IPS-NIHi11 (cell line): ENCODE measurements around the gene GLCCI1.
"Not testable (repeated sequence)": the region's sequence is repeated elsewhere in the genome, so short reads cannot be mapped to it uniquely, and the experiment has no call there.

Experiments used
- DNase-seq: peaks from one replicate; pipeline ENCODE4 v3.0.0; 2012; ENCODE audit warnings: mixed read lengths, low spot score

Gene GLCCI1

DNA sequence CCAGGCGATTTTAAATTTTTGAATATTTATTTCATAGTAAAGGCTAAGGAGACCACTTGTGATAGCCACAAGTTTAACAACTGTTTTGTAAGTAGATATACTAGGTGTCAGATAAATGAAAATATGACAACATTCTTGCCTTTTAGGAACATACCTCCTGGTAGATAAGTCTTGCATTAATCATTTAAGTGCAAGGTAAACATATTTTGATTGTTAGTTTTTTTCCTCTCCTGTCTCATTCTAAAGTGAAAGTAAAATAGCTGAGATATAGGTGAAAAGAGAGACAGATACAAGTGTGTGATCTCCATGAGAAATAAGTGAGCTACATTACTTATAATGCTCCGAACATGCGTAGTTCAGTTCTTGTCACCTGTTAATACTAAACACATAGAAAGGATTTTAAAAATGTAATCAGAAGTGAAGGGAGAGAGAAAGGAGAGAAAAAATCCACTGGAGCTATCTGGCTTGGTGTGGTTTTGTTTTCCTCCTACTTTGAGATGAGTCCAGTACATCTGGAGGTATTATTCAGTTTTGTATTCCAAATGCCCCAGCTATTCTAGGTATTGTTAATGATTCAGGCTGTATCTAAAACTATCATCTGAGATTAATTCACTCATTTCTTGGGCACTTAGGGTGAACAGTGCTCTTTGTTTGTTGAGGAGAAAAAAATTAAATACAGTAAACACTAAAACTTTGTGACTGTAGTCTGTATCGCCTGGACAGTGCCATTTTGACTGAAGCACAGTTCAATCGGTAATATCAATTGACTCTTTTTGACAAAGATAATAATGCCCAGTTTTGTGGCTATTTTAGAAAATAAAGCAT lies 21.2 kb downstream of the GLCCI1 start:
- DNase-seq = no peak

DNA sequence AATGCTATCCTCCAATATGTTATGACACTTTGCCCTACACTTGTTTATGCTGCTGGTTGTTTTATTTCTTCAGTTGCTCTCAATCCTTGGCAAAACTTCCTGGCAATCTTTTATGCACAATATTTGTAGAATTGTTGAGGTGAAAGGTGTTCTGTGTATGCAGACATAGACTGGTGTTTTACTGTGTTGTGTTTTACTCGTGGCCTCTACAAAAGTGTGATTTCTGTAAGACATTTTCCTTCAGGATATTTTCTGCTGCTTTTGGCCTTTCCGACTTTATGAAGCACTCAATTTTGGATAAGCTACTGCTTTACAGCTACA lies 21.8 kb downstream of the GLCCI1 start:
- no peak for DNase-seq

DNA sequence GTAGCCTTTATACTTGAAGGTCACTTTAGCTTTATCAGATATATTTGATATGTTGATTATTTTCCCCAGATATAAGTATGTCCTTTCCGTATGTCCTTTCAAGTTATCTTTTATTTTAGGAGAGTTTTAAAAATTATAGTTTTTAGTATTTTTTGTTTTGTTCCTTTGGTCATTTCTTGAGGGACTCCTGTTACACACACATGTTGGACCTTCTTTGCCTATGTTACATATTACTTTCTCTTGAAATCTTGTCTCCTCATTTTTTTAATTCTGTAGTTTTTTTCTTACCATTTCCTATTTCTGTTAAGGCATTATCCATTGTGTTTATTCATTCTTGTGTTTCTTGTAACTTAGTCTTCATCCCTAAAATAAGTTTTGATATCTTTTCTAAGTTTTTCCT lies 23.9 kb downstream of the GLCCI1 start:
- no peak for DNase-seq

DNA sequence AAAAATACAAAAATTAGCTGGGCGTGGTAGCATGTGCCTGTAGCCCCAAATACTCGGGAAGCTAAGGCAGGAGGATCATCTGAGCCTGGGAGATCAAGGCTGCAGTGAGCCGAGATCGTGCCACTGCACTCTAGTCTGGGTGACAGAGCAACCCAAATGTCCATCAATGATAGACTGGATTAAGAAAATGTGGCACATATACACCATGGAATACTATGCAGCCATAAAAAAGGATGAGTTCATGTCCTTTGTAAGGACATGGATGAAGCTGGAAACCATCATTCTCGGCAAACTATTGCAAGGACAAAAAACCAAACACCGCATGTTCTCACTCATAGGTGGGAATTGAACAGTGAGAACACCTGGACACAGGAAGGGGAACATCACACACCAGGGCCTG lies 26.8 kb downstream of the GLCCI1 start:
- DNase-seq = not testable (repeated sequence)

DNA sequence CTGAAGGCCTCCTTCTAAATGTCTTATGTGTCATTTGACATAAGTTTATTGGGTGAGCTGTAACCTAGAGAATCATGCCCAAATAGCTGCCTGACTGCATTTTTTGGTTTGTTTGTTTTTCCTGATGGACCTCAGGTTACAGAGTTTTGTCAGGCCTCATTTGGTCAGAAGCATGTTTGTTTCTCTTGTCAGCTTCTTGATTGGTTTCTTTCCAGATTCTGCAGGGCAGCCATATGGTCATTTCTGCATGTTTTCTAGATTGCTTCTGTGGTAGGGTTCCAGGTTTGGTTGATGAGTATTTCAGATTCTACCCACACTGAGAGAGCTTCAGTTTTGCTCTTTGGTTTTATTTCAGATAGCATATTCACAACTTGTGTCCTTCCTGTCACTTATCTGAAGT lies 28.0 kb downstream of the GLCCI1 start:
- peak; percentile 18 for DNase-seq

DNA sequence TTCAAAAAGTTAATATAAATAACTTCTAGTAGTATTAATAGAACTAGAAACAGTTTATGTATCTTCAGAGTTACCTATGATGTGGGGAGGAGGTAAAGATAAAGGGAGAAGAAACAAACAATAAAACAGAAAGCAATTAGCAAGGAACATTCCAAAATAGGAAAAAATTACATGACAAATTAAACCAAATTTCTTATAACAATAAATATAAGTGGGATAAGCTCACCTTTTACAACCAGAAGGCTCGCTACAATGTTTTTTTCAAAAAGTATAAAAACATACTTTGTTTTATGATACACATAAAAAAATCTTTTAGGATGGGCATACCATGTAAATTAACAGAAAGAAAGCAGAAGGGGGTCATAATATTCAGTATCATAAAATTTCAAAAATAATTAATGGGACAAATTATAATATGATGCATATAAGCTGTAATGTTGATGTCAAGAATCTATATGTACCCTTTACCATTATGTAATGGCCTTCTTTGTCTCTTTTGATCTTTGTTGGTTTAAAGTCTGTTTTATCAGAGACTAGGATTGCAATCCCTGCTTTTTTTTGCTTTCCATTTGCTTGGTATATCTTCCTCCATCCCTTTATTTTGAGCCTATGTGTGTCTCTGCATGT lies 31.8 kb downstream of the GLCCI1 start:
- no peak for DNase-seq

DNA sequence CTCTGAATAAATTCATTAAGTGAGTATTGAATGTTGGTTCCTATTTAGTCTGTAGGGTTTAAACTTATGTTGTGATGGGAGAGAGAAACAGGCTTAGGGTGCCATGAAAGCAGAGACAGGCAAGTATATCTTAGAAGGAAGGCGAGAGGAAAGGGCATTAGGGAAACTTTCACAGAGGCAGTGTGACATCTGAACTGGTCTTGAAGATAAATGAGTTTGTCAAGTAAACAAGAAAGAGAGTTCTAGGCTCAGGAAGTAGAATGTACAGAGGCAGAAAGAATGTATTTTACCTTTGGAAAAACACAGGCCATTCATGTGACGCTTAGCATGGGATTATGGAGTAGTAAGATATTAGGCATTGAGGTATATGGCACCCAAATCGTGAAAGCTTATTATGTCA lies 34.5 kb downstream of the GLCCI1 start:
- no peak for DNase-seq

DNA sequence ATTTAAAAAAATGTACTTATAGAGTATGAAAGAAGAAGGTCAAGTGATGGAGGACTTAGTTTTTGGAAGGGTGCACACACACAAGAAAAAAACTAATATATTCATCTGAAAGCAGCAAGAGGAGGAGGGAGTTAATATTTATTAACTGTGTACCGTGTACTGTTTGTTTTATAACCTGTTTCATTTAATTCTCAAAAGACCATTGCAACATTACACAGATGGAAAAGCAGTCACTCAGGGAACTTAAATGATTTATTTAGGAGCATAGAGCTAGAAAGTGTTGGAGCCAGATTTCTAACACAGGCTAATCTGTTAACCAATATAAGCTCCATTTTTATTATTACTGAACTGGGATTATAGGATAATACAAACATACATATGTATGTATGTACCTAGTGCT lies 36.7 kb downstream of the GLCCI1 start:
- DNase-seq = no peak

DNA sequence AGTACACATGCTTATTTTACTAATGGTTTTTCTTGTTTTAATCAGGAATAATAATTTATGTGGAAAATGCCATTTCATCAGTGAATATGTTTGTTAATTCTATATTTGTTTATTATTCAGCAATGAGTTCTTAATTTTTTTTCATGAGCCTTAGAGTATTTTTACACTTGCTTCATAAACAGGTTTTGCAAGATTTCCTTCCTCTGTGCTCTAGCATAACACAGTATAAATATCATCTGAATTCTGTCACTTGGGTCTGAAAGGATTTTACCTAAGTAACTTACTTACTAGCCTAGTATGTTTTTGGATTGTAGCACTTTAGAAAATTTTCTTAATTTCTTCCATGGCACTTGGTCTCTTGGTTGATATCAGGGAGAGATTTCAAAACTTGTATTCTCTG lies 45.8 kb downstream of the GLCCI1 start:
- no peak for DNase-seq

DNA sequence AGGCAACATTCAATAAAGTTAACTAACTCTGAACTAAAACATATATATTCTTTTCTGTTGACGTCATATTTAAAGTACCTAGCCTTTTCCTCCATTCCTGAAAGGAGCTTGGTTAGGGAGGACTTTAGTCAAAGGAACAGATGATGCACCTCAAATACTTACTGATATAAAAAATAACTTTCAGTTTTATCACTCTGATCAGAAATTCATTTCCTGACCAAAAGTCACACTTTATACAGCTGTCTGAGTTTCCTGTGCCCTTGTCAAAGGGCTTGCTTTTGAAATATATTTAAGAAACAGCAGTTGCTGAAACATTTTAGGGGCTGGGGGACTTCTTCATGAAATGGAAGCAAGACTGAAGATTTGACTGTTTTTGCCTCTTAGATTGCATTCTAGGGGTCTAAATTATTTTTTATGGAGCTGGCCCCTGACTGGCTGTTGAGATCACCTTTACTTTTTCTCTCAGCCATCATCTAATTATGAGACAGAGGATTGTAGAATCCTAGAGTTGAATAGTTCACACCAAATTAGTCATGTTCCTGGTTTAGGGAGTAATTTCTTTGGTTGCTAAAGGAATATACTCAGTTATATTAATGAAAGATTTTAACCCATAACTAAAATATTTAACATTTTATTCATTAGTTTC lies 46.6 kb downstream of the GLCCI1 start:
- no peak for DNase-seq

DNA sequence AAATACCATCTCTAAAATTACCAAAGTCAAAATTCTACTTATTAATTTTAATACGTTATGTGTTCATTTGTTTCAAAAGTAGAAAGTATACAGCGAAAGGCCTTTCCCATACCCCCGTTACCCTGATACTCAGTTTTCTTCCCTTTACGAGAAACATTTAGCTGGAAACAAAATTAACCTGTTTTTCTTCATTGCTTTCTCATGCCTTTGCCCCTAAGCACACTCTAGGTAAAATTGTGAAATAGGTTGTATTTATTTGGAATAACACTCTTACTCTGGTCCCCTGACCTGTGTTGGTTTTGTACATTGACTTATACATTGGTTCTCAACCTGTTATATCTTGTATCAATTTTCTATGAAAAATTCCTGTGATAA lies 47.1 kb downstream of the GLCCI1 start:
- DNase-seq = no peak

DNA sequence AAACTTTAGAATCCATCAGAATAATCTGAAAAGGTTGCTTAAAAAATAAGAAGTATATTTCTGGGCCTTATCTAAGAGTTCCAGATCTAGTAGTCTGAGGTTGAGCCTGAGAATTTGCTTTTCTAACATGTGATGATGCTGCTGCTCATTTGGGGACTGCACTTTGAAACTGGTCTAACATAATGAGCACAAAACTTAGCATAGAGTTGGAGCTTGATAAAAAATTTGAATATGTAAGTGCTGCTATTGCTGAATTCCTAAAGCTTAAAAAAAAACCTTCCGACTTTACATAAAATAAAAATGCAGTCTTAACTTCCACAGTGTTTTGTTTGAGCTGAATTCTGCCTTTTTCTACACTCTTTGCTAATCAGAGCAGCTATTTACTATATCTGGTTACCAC lies 48.8 kb downstream of the GLCCI1 start:
- no peak for DNase-seq

DNA sequence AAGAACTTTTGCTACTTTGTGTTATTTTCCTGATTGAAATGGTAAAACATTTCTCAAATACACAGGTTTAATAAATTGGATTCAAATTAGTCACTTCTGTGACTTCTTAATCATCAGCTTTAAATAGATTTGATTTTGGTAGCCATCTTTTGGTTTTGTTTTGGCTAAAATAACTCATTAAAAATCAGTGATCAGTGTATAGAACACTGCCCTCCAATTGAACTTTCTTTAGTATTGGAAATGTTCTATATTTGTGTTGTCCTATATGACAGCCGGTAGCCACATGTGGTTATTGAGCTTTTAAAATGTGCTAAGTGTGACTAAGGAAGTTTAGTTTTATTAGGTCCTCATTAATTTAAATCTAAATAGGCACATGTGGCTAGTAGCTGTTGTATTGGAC lies 50.4 kb downstream of the GLCCI1 start:
- DNase-seq = no peak

DNA sequence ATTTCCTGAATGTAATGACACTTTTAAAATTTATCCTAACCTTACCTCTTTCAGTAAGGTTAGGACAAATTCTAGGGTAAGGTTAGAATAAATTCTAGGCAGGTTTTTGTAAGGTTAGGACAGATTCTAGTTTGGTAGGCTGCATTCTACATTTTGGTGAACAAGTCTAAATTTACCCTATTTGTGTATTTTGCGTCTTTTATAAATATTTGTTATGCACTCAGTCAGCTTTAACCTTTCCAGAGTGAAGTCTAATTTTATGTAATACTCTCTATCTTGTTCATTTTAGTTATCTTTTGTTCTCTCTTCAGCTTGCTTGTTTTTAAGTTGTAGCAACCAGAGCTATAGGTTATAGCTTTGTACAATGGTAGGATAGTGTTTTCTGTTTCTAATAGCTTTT lies 54.0 kb downstream of the GLCCI1 start:
- no peak for DNase-seq

DNA sequence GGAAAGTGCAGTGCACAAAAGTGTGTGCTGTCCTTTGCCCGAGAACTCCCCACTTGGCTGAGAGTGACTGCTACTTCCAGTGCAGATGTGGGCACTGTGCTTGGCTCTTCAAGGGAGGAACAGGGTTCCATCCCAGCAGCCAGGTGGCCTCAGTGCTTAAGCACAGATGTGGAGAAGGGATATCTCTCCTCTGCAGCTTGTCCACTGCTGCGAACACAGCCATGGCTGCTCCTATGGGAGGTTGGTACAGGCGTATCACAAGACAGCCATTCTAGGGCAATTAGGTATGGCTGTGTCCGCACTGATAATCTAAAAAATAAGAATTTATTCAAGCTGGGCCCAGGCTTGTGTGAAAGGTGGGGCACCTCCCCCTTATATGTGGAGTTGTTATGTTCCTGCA lies 66.6 kb downstream of the GLCCI1 start:
- no peak for DNase-seq

DNA sequence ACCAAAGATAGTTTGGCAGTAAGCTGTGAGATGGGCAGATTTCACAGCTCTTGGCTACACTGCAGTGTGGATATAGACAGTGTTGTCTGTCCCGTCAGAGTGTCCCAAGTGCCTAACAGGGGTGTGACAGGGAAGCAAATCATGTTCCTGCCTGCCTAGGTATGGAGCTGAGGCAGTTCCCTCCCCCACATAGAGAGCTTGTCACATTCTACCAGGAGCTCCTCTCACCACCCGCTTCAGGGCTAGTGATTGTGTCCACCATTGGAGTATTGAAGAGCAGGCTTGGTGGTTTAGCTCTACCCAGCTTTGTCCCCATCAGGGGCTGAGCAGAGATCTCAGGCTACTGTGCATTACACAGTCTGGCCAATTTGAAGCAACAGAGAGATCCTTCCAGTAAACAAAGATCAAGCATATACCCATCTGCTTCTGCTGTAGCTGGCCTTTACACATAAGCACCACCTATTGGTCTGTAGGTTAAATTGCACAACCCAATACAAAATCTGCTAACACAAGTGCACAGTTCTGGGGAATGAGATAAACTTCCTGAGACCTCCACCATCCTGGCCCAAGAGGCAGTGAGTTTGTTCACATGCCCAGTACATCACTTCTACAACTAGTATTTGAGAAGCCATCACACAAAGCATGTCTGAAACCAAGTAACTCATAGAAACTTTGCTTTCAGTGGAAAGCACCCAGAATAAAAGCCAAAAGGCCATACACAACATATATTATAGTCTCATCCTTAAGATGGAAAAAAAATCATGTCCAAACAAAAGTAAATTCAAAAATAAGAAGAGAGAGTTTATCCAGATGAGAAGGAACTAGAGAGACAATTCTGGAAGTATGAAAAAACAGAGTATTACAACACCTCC lies 67.3 kb downstream of the GLCCI1 start:
- peak; percentile 31 for DNase-seq

DNA sequence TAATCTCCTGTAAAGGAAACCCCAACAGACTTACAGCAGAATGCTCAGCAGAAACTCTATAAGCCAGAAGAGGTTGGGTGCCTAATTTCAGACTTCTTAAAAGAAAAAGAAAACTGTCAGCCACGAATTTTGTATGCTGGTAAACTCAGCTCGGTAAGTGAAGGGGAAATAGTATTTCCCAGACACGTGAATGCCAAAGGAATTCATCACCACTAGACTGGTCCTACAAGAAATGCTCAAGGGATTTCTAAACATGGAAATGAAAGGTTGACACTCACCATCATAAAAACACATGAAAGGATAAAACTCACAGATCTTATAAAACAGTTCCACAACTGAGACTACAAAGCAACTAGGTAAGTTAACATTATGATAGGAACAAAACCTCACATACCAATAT lies 68.6 kb downstream of the GLCCI1 start:
- DNase-seq = no peak

DNA sequence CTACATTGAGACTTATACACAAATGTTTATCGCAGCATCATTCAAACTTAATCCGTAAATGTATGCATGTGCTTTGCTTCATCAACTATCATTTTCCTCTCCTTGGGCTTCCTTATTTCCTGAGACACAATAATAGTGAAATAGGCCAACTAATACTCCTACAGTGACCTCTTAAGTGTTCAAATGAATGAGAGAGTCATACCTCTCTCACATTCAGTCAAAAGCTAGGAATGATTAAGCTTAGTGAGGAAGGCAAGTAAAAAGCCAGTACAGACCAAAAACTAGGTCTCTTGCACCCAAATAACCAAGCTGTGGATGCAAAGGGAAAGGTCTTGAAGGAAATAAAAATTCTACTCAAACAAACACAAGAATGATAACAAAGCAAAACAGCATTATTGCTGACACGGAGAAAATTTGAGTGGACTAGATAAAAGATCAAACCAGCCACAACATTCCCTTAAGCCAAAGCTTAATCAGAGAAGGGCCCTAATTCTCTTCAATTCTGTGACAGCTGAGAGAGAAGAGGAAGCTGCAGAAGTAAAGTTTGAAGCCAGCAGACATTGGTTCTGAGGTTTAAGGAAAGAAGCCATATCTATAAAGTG lies 72.3 kb downstream of the GLCCI1 start:
- DNase-seq = no peak

DNA sequence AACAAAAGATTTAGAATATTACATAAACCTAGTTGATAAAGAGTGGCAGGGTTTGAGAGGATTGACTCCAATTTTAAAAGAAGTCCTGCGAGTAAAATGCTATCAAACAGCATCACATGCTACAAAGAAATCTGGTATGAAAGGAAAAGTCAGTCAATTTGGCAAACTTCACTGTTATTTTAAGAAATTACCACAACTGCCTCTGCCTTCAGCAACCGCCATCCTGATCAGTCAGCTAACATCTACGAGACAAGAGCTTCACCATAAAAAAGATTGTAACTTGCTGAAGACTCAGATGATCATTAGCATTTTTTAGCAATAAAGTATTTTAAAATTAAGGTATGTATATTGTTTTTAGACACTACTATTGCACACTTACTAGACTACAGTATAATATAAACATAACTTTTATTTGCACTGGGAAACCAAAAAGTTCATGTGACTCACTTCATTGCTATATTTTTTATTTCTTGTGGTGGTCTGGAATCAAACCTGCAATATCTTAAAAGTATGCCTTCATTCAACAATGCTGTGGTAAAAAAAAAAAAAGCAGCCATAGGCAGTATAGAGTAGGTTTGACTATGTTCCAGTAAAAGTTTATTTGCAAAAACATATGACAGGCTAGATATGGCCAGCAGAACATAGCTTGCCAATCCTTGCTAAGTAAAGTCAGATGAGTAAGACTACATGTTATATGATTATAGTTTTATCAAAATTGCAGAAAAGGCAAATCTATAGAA lies 74.4 kb downstream of the GLCCI1 start:
- no peak for DNase-seq

DNA sequence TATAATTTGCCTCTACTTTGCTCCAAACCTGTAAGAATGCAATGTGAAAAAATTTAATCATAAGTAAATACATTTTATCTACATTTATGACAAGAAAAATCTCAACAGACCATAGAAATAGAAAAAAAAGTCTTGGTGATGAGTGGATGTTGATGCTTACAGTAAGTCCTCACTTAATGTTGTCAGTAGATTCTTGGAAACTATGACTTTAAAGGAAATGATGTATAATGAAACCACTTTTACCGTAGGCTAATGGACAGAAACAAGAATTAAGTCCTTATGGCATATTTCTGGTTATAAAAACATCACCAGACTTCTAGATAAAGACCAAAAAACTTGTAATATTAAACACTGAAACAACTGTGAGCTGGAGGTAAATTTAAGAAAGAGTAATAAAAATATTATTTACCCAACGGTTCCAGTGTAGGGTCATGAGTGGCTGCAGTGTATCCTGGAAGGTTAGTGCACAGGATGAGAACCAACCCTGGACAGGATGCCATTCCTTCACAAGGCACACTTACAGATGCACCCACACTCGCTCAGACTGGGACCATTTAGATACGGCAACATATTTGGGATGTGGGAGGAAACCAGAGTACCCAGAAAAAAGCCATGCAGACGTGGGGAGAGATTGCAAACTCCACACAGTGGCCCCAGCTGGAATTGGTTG lies 76.3 kb downstream of the GLCCI1 start:
- DNase-seq = no peak

DNA sequence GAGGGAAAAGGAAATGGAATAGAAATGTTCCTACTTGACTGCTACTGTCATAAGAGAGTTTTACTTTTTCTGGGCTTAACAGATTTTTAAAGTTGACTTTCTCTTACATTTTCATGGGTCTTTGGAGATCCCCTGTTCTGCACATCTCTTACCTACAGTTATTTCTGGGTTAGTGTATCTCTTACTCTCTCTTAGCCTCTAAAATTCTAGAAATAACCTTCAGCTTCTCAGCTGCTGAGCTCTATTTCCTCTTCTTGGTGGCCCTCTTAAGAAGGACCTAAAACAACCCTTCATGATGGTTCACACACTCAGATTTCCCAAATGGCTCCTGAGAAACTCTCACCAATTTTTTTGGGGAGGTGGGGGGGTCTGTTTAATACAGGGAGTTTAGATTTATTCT lies 79.5 kb downstream of the GLCCI1 start:
- DNase-seq = not testable (repeated sequence)
